ENCODE results near the gene RPL31.

The RPL31 gene

DNA sequence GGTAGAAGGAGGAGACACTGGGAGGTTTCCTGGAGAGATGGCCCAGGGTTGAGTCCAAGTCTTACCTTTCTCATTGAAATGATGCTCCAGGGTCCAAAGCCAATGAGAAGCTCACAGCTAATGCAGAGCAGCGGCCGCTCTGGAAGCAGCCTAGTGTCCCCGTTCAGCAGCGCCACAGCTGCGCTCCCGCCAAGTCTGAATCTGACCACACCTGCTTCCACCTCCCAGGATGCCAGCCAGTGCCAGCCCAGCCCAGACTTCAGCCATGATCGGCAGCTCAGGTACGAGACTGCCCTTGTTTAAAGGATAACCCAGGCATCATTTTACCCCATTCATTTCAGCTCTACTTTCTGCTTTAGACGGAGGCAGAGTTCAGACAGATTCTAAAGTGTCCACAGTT is 11.9 kb upstream of the RPL31 start:
- Histone ChIP-seq H3K36me3 (ENCODE audit: insufficient read depth) (no peaks in the 10 kb centered on the region), H3K4me1 (ENCODE audit: low read depth, poor library complexity, severe bottlenecking) (no peaks in the 10 kb centered on the region), H2AFZ (ENCODE audit: low read depth) (no peak overlapping the region), H3K4me2 (no peak overlapping the region), H3K4me3 (IDR thresholded peaks at IDR 0.05; ENCODE audit: insufficient read depth, low read depth, low read length) (no peak overlapping the region), H3K27me3 (ENCODE audit: insufficient read depth, low read depth) (no peaks in the 10 kb centered on the region), H3K79me2 (ENCODE audit: insufficient read depth, low read depth) (no peaks in the 10 kb centered on the region), H4K20me1 (ENCODE audit: insufficient read depth) (no peaks in the 10 kb centered on the region), H3K27ac (no peak overlapping the region), H3K9ac (no peak overlapping the region)
- TF ChIP-seq, protein P1, sequence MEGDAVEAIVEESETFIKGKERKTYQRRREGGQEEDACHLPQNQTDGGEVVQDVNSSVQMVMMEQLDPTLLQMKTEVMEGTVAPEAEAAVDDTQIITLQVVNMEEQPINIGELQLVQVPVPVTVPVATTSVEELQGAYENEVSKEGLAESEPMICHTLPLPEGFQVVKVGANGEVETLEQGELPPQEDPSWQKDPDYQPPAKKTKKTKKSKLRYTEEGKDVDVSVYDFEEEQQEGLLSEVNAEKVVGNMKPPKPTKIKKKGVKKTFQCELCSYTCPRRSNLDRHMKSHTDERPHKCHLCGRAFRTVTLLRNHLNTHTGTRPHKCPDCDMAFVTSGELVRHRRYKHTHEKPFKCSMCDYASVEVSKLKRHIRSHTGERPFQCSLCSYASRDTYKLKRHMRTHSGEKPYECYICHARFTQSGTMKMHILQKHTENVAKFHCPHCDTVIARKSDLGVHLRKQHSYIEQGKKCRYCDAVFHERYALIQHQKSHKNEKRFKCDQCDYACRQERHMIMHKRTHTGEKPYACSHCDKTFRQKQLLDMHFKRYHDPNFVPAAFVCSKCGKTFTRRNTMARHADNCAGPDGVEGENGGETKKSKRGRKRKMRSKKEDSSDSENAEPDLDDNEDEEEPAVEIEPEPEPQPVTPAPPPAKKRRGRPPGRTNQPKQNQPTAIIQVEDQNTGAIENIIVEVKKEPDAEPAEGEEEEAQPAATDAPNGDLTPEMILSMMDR (conservative IDR thresholded peaks at IDR 0.05; ENCODE audit: low read depth, low read length) = no peak

DNA sequence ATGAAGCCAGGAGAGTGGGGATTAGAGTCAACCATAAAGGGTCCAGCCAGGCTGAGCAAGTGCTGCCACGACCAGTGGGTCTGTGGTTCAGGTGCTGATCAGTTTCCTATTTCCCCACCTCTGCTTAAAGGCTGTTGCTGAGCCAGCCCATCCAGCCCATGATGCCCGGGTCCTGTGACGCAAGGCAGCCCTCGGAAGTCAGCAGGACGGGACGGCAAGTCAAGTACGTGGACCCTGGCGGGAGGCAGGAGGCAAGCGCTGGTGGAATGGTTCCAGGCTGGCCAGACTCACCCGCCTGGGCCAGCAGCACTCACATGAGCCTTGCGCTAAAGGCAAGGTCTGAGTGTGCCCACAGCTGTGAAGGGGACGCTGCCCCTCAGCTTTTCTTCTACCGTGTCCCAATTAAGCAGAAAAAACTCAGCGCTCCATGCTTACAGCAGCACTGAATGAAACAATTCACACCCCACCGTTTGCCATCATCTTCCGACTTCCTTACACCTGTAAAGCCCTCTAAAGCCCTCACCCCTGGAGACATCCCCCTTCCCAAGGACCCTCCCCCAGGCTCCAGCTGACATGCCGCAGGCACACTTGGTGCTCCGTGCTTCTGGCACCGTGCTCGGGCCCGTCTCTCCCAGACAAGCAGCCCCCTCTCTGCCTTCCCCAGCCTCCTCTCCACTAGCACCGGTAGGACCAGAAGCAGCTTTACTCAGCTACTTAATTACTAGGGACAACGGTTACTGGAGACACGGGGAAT is 11.3 kb upstream of the RPL31 start:
- Histone ChIP-seq H3K27ac (no peak overlapping the region), H3K79me2 (ENCODE audit: insufficient read depth, low read depth) (no peaks in the 10 kb centered on the region), H3K36me3 (ENCODE audit: insufficient read depth) (no peaks in the 10 kb centered on the region), H2AFZ (ENCODE audit: low read depth) (no peak overlapping the region), H4K20me1 (ENCODE audit: insufficient read depth) (no peaks in the 10 kb centered on the region), H3K4me2 (no peak overlapping the region), H3K27me3 (ENCODE audit: insufficient read depth, low read depth) (no peaks in the 10 kb centered on the region), H3K4me3 (IDR thresholded peaks at IDR 0.05; ENCODE audit: insufficient read depth, low read depth, low read length) (no peak overlapping the region), H3K4me1 (ENCODE audit: low read depth, poor library complexity, severe bottlenecking) (no peaks in the 10 kb centered on the region), H3K9ac (no peak overlapping the region)
- TF ChIP-seq, protein P1 (conservative IDR thresholded peaks at IDR 0.05; ENCODE audit: low read depth, low read length) = no peak

DNA sequence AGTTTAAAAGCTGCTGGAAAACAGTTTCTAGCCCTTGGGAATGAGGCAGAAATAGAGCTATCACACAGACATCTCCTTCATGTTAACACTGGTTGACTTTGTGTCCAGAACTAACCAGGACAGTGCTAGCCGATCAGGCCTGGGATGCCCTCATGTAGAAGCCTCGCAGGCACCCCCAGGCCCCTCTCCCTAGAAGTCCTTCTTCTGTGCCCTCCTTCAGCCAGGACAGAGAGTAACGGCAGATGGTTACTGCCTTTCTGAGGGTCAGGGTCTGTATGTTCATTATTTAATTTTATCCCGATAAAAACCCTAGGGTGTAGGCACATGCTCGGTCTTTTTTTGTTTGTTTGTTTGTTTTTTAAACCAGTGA is 10.7 kb upstream of the RPL31 start:
- no peaks in the 10 kb centered on the region for H3K79me2 ChIP-seq (ENCODE audit: insufficient read depth, low read depth)
- H3K4me2 ChIP-seq = no peak overlapping the region
- no peak overlapping the region for H3K27ac ChIP-seq
- H3K4me3 ChIP-seq (IDR thresholded peaks at IDR 0.05; ENCODE audit: insufficient read depth, low read depth, low read length) = no peak overlapping the region
- no peaks in the 10 kb centered on the region for H4K20me1 ChIP-seq (ENCODE audit: insufficient read depth)
- no peak overlapping the region for H3K9ac ChIP-seq
- no peaks in the 10 kb centered on the region for H3K27me3 ChIP-seq (ENCODE audit: insufficient read depth, low read depth)
- no peak overlapping the region for H2AFZ ChIP-seq (ENCODE audit: low read depth)
- H3K4me1 ChIP-seq (ENCODE audit: low read depth, poor library complexity, severe bottlenecking) = no peaks in the 10 kb centered on the region
- no peaks in the 10 kb centered on the region for H3K36me3 ChIP-seq (ENCODE audit: insufficient read depth)
- TF ChIP-seq, protein P1 (conservative IDR thresholded peaks at IDR 0.05; ENCODE audit: low read depth, low read length) = no peak

DNA sequence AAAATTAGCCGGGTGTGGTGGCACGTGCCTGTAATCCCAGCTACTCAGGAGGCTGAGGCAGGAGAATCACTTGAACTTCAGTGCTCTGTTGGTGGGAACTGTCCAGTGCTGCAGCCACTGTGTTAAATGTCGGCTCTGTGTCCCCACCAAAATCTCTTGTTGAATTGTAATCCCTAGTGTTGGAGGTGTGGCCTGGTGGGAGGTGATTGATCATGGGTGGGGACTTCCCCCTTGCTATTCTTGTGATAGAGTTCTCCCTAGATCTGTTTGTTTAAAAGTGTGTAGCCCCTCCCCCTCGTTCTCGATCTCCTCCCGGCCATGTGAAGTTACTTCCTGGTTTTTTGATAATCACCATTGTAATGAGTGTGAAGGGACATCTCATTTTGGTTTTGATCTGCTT is 9.8 kb upstream of the RPL31 start:
- H3K4me3 ChIP-seq (IDR thresholded peaks at IDR 0.05; ENCODE audit: insufficient read depth, low read depth, low read length) = no peak overlapping the region
- H4K20me1 ChIP-seq (ENCODE audit: insufficient read depth) = no peaks in the 10 kb centered on the region
- H2AFZ ChIP-seq (ENCODE audit: low read depth) = no peak overlapping the region
- no peaks in the 10 kb centered on the region for H3K27me3 ChIP-seq (ENCODE audit: insufficient read depth, low read depth)
- no peak overlapping the region for H3K9ac ChIP-seq
- H3K36me3 ChIP-seq (ENCODE audit: insufficient read depth) = no peaks in the 10 kb centered on the region
- H3K27ac ChIP-seq = no peak overlapping the region
- H3K79me2 ChIP-seq (ENCODE audit: insufficient read depth, low read depth) = no peaks in the 10 kb centered on the region
- H3K4me2 ChIP-seq = no peak overlapping the region
- TF ChIP-seq, protein P1 (conservative IDR thresholded peaks at IDR 0.05; ENCODE audit: low read depth, low read length) = no peak
- H3K4me1 ChIP-seq (ENCODE audit: low read depth, poor library complexity, severe bottlenecking) = no peaks in the 10 kb centered on the region

All from KMS-11 (cell line).